HUES64 (cell line): ENCODE measurements around the gene NUS1. TPM values are rescaled to one million over a fixed set of nuclear protein-coding genes. Genes with fewer than 3 reads are reported as not detected.
"Not testable (repeated sequence)": the region's sequence is repeated elsewhere in the genome, so short reads cannot be mapped to it uniquely, and the experiment has no call there.

Experiments
- H3K27ac ChIP-seq: 2 replicates; pipeline ENCODE4 v1.7.0; 2013; ENCODE audit warnings: low read depth, low read length, inconsistent platforms
- H3K27me3 ChIP-seq: 2 replicates; pipeline ENCODE4 v1.6.1; 2013; ENCODE audit warnings: mild to moderate bottlenecking, low read length; ENCODE audit not compliant: insufficient read depth
- H3K36me3 ChIP-seq: 2 replicates; pipeline ENCODE4 v1.6.1; 2013; ENCODE audit warnings: mild to moderate bottlenecking, low read length; ENCODE audit not compliant: insufficient read depth
- H3K4me1 ChIP-seq: 2 replicates; pipeline ENCODE4 v1.6.1; 2013; ENCODE audit warnings: mild to moderate bottlenecking, low read length, moderate library complexity; ENCODE audit not compliant: insufficient read depth
- H3K4me3 ChIP-seq: 2 replicates; pipeline ENCODE4 v1.5.1; 2013; ENCODE audit warnings: mild to moderate bottlenecking, low read length, moderate library complexity
- H3K9ac ChIP-seq: 2 replicates; pipeline ENCODE4 v1.6.1; 2013; ENCODE audit warnings: mild to moderate bottlenecking, low read depth, low read length
- H3K9me3 ChIP-seq: 2 replicates; pipeline ENCODE4 v1.6.1; 2013; ENCODE audit warnings: low read depth, low read length; ENCODE audit not compliant: insufficient read depth
- WGBS: fragments of 150-250, 120-280 bp; methylation state at CpG from one replicate; pipeline ENCODE4 v1.1.7; 2013; ENCODE audit warnings: missing lambda C conversion rate; 5-methylcytosine and 5-hydroxymethylcytosine counted together
- polyA plus RNA-seq, 2 experiments: library from polyadenylated mRNA; stranded (reverse); fragments of 50-300 nt; gene quantifications; one replicate each; pipeline ENCODE4 v1.2.3, GENCODE V29; 2013

Gene NUS1
- polyA plus RNA-seq (2013, experiment 1 of 2), result 47.7 TPM
- 48.1 TPM for polyA plus RNA-seq (2013, experiment 2 of 2)

GRCh38 chr6:117674991-117675657, at the start of gene NUS1:
Gene NUS1, plus strand, starts transcription at chr6:117675469. Its CDS starts 202 bp downstream, at chr6:117675671.
- 0 out of 2 replicates have a peak, but pooled peaks cover 3% of the 10 kb centered on the region for H3K9me3 ChIP-seq
- peak within 1 kb of the TSS; percentile 85 for H3K4me3 ChIP-seq
- H3K4me1 ChIP-seq, result 0 out of 2 replicates have a peak, but pooled peaks cover 11% of the 10 kb centered on the region
- peaks cover 12% of the 10 kb centered on the region; the same call in 1 of the 2 replicates for H3K36me3 ChIP-seq
- peak within 1 kb of the TSS; percentile 90 for H3K9ac ChIP-seq
- H3K27me3 ChIP-seq, result no peaks in the 10 kb centered on the region
- peak within 1 kb of the TSS; percentile 17; the same call in 1 of the 2 replicates for H3K27ac ChIP-seq
- 1% methylated on average over 53 of the region's 53 CpGs for WGBS

DNA sequence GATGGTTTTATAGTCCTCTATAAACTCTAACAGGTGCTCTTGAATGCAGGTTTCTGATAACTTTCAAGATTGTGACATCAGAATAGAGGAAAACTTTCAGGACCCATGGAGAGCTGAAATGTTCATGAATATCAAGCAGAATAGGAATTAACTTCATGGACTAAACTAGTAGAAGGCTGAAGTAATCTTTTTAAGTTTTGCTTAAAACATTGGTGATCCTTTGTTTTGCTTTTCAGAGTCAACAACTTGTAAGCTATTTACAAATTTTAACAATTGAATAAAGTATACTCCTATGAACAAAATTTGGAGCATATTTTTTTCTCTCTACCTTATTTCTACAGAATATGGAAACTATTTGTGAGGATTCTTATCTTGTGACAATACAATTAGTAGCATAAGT, 47.7 kb upstream of the NUS1 start:
- Histone ChIP-seq H3K36me3 (peaks cover 2% of the 10 kb centered on the region; the same call in 1 of the 2 replicates), H3K9ac (no peak overlapping the region), H3K27me3 (no peaks in the 10 kb centered on the region), H3K4me3 (no peak overlapping the region; the same call in 1 of the 2 replicates), H3K4me1 (no peaks in the 10 kb centered on the region), H3K27ac (no peak overlapping the region), H3K9me3 (peaks cover 71% of the 10 kb centered on the region)

DNA sequence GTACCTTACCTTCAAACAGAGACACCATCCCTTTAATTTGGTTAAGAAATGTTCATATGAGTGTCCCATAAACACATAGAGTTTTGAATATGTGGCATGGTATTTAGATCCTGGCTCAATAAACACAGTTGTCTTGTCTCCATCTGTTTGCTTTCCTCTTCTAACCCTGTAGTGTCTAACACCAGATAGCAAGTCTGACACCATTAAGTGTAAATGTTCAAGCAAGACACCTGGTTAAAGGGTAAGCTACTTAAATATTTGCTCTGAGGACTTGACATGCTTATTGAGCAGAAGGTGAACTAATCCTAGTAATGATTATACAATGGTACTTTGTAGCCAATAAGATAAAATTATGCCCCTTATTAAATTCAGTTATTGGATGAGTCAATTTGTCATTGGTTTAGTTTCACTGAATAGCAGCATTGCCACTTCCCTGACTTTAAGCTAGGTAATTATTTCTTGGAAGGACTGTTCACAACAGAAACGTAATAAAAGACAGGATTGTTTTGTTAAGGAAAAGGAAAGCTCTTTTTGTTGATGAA, 46.1 kb upstream of the NUS1 start:
- Histone ChIP-seq H3K4me1 (no peaks in the 10 kb centered on the region), H3K4me3 (no peak overlapping the region), H3K9ac (no peak overlapping the region), H3K9me3 (peaks cover 66% of the 10 kb centered on the region), H3K27me3 (no peaks in the 10 kb centered on the region), H3K27ac (no peak overlapping the region), H3K36me3 (no peaks in the 10 kb centered on the region)
- WGBS, result 90% methylated on average over 1 of the region's 1 CpG

DNA sequence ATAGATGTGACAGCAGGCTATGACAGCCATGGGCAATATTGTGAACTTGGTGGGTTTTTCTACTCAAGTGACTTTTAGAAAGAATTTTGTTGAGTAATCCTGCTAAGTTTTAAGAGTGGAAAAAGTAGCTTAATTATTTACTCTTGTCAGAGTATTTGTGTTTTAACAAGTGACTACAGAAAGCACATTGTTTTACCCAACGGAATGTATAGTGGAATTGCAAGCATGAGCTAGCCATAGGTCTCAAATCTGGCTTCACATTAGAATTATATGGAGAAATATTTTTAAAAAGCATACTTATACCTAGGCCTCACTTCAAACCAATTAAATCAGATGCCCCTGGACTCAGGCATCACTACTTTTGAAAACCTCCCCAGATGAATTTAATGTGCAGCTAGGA, 37.5 kb upstream of the NUS1 start:
- WGBS, result no CpG with 5 or more reads among the region's 1 CpG
- Histone ChIP-seq H3K27ac (no peak overlapping the region), H3K4me3 (no peak overlapping the region), H3K36me3 (peaks cover 4% of the 10 kb centered on the region; the same call in 1 of the 2 replicates), H3K27me3 (no peaks in the 10 kb centered on the region), H3K4me1 (no peaks in the 10 kb centered on the region), H3K9me3 (peaks cover 9% of the 10 kb centered on the region), H3K9ac (no peak overlapping the region)

GRCh38 chr6:117642976-117643375, 32.3 kb upstream of the NUS1 start:
- Histone ChIP-seq H3K4me1 (no peaks in the 10 kb centered on the region), H3K9me3 (peaks cover 4% of the 10 kb centered on the region), H3K4me3 (no peak overlapping the region), H3K36me3 (peaks cover 5% of the 10 kb centered on the region; the same call in 1 of the 2 replicates), H3K27ac (no peak overlapping the region), H3K9ac (no peak overlapping the region), H3K27me3 (no peaks in the 10 kb centered on the region)
- WGBS, result 98% methylated on average over 2 of the region's 2 CpGs

DNA sequence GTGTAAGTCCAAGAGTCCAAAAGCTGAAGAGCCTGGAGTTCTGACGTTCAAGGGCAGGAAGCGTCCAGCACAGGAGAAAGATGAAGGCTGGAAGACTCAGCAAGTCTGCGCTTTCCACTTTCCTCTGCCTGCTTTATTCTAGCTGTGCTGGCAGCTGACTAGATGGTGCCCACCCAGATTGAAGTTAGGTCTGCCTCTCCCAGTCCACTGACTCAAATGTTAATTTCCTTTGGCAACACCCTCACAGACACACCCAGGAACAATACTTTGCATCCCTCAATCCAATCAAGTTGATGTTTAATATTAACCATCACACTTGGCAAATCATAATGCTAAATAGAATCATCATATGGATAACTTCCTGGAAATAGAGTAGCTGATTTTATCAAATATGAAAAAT, 23.3 kb upstream of the NUS1 start:
- WGBS, result 94% methylated on average over 3 of the region's 3 CpGs
- H3K27me3 ChIP-seq, H3K27ac ChIP-seq, H3K4me3 ChIP-seq, H3K4me1 ChIP-seq, H3K36me3 ChIP-seq, H3K9me3 ChIP-seq, H3K9ac ChIP-seq: not testable (repeated sequence)

GRCh38 chr6:117653949-117654348, 21.3 kb upstream of the NUS1 start:
- WGBS, result 100% methylated on average over 2 of the region's 2 CpGs
- Histone ChIP-seq H3K9ac (no peak overlapping the region), H3K4me3 (no peak overlapping the region), H3K4me1 (no peaks in the 10 kb centered on the region), H3K27me3 (no peaks in the 10 kb centered on the region), H3K27ac (no peak overlapping the region), H3K36me3 (peaks cover 9% of the 10 kb centered on the region; the same call in 1 of the 2 replicates), H3K9me3 (no peaks in the 10 kb centered on the region)

DNA sequence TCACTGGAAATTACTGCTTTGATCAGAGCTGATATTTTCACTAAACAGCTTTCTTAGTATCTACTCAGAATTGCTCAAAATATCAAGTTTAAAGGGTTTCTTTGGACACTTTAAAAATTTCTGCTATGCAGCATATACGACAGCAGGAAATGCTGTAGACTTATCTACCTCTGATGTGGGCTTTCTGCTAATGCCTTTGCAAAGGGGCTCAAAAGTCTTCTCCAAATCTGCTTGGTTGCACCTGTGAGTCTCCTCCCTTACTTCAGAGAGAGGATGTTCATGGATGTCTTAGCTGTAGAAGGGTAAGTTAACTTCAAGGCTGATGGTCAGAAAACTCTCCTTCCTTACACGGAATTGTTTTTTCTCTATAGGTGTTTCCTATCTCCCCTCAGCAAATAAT, 19.9 kb upstream of the NUS1 start:
- Histone ChIP-seq H3K36me3 (peaks cover 9% of the 10 kb centered on the region; the same call in 1 of the 2 replicates), H3K27me3 (no peaks in the 10 kb centered on the region), H3K9me3 (no peaks in the 10 kb centered on the region), H3K4me3 (no peak overlapping the region), H3K27ac (no peak overlapping the region), H3K9ac (no peak overlapping the region), H3K4me1 (no peaks in the 10 kb centered on the region)
- 90% methylated on average over 2 of the region's 2 CpGs for WGBS

GRCh38 chr6:117666881-117667280, 8.4 kb upstream of the NUS1 start:
- no peak overlapping the region for H3K27ac ChIP-seq
- no peaks in the 10 kb centered on the region for H3K4me1 ChIP-seq
- H3K27me3 ChIP-seq, result no peaks in the 10 kb centered on the region
- H3K4me3 ChIP-seq, result no peak overlapping the region
- H3K36me3 ChIP-seq, result no peaks in the 10 kb centered on the region
- H3K9ac ChIP-seq, result no peak overlapping the region
- WGBS, result 94% methylated on average over 1 of the region's 1 CpG
- H3K9me3 ChIP-seq, result peaks cover 7% of the 10 kb centered on the region; the same call in 1 of the 2 replicates

DNA sequence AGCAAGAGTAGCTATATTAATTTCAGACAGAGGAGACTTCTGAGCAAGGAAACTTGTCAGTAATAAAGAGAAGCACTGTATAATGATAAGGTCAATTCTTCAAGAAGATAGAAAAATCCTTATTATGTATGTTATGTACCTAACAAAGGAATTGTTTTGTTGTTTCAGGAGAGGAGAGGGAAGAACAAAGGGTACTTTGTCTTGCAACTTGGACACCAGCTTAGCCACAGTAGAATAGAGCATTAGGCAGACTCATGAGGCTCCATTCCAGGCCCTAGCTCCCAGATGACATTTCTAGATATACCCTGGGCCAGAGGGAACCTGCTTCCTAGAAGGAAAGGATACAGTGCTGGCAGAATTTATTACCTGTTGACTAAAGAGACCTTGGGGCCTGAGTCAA, 6.5 kb upstream of the NUS1 start:
- no peak overlapping the region for H3K4me3 ChIP-seq
- H3K27ac ChIP-seq, result no peak overlapping the region
- H3K9me3 ChIP-seq, result peaks cover 7% of the 10 kb centered on the region; the same call in 1 of the 2 replicates

GRCh38 chr6:117674503-117674902, 766 bp upstream of the NUS1 start:
- peak overlapping the region; percentile 90 for H3K9ac ChIP-seq
- H3K27ac ChIP-seq, result no peak overlapping the region
- peaks cover 11% of the 10 kb centered on the region; the same call in 1 of the 2 replicates for H3K36me3 ChIP-seq
- peak overlapping the region; percentile 85 for H3K4me3 ChIP-seq
- H3K9me3 ChIP-seq, result peaks cover 7% of the 10 kb centered on the region; the same call in 1 of the 2 replicates
- no peaks in the 10 kb centered on the region for H3K27me3 ChIP-seq
- H3K4me1 ChIP-seq, result 0 out of 2 replicates have a peak, but pooled peaks cover 11% of the 10 kb centered on the region
- 81% methylated on average over 9 of the region's 10 CpGs for WGBS

More for the DNA sequence above, 6.5 kb upstream of the NUS1 start:
- H3K36me3 ChIP-seq, result no peaks in the 10 kb centered on the region
- no peak overlapping the region for H3K9ac ChIP-seq
- H3K4me1 ChIP-seq, result no peaks in the 10 kb centered on the region
- H3K27me3 ChIP-seq, result no peaks in the 10 kb centered on the region
